Trophoblast cell (in vitro differentiated cells and primary cell): ENCODE data around the gene DPY19L1.

Source experiments
- DNase-seq, 2 donors: peaks; one replicate each; pipeline ENCODE4 v3.0.0-alpha.2; 2016
- H2AFZ ChIP-seq: 2 replicates; pipeline ENCODE4 v1.6.1; 2013; ENCODE audit warnings: low read length, moderate library complexity, mild to moderate bottlenecking; ENCODE audit not compliant: insufficient read depth, poor library complexity
- H2AK5ac ChIP-seq: 2 replicates; pipeline ENCODE4 v1.6.1; 2013; ENCODE audit warnings: mild to moderate bottlenecking, low read length
- H2BK120ac ChIP-seq: 2 replicates; pipeline ENCODE4 v1.6.1; 2013; ENCODE audit warnings: low read length, mild to moderate bottlenecking, moderate library complexity; ENCODE audit not compliant: insufficient read depth, poor library complexity
- H2BK12ac ChIP-seq: 2 replicates; pipeline ENCODE4 v1.6.1; 2013; ENCODE audit warnings: mild to moderate bottlenecking, low read length, moderate library complexity
- H2BK5ac ChIP-seq: 2 replicates; pipeline ENCODE4 v1.6.1; 2013; ENCODE audit warnings: low read length, low read depth, moderate library complexity, mild to moderate bottlenecking; ENCODE audit not compliant: poor library complexity
- H3K14ac ChIP-seq: 2 replicates; pipeline ENCODE4 v1.6.1; 2013; ENCODE audit warnings: mild to moderate bottlenecking, low read length
- H3K18ac ChIP-seq: 2 replicates; pipeline ENCODE4 v1.6.1; 2013; ENCODE audit warnings: mild to moderate bottlenecking, low read length
- H3K23ac ChIP-seq: 2 replicates; pipeline ENCODE4 v1.6.1; 2013; ENCODE audit warnings: low read length
- H3K27ac ChIP-seq: 2 replicates; pipeline ENCODE4 v1.5.1; 2013; ENCODE audit warnings: low read depth, mild to moderate bottlenecking, inconsistent platforms, low read length, moderate library complexity
- H3K27me3 ChIP-seq: 2 replicates; pipeline ENCODE4 v1.6.1; 2013; ENCODE audit warnings: inconsistent platforms, mild to moderate bottlenecking, low read length, moderate library complexity; ENCODE audit not compliant: insufficient read depth
- H3K36me3 ChIP-seq, 2 experiments: 1 replicate in 1 of 2; 2 replicates in 1 of 2; pipeline ENCODE4 v1.6.1; 2013; ENCODE audit warnings: low read length in 2 of 2, mild to moderate bottlenecking in 2 of 2, moderate library complexity in 1 of 2; ENCODE audit not compliant: insufficient read depth in 2 of 2, control insufficient read depth in 1 of 2
- H3K4ac ChIP-seq: 2 replicates; pipeline ENCODE4 v1.6.1; 2013; ENCODE audit warnings: low read depth, mild to moderate bottlenecking, low read length, moderate library complexity
- H3K4me1 ChIP-seq, 2 experiments: 1 replicate in 1 of 2; 2 replicates in 1 of 2; pipeline ENCODE4 v1.6.1; 2013; ENCODE audit warnings: low read length in 2 of 2, mild to moderate bottlenecking in 2 of 2, moderate library complexity in 1 of 2; ENCODE audit not compliant: insufficient read depth in 2 of 2, control insufficient read depth in 1 of 2
- H3K4me2 ChIP-seq: 2 replicates; pipeline ENCODE4 v1.6.1; 2013; ENCODE audit warnings: inconsistent platforms, mild to moderate bottlenecking, low read length, moderate library complexity
- H3K4me3 ChIP-seq: 2 replicates; pipeline ENCODE4 v1.5.1; 2013; ENCODE audit warnings: mild to moderate bottlenecking, low read depth, low read length, inconsistent platforms
- H3K79me1 ChIP-seq: one replicate; pipeline ENCODE4 v1.6.1; 2013; ENCODE audit warnings: low read length
- H3K79me2 ChIP-seq: 2 replicates; pipeline ENCODE4 v1.6.1; 2013; ENCODE audit warnings: low read length, mild to moderate bottlenecking; ENCODE audit not compliant: control insufficient read depth, insufficient read depth, poor library complexity
- H3K9ac ChIP-seq: 2 replicates; pipeline ENCODE4 v1.6.1; 2013; ENCODE audit warnings: mild to moderate bottlenecking, low read length
- H3K9me3 ChIP-seq: 2 replicates; pipeline ENCODE4 v1.6.1; 2013; ENCODE audit warnings: low read depth, mild to moderate bottlenecking, control low read depth, inconsistent platforms, low read length; ENCODE audit not compliant: insufficient read depth
- H4K12ac ChIP-seq: 2 replicates; pipeline ENCODE4 v1.6.1; 2013; ENCODE audit warnings: low read depth, mild to moderate bottlenecking, low read length, moderate library complexity
- H4K8ac ChIP-seq: 2 replicates; pipeline ENCODE4 v1.6.1; 2013; ENCODE audit warnings: low read depth, mild to moderate bottlenecking, low read length, moderate library complexity
- H4K91ac ChIP-seq: one replicate; pipeline ENCODE4 v1.6.1; 2013; ENCODE audit warnings: low read depth, mild to moderate bottlenecking, low read length, moderate library complexity
- WGBS: extraction: QIAGEN DNeasy Blood & Tissue Kit; methylation state at CpG from one replicate; pipeline ENCODE4 v1.1.7; 2013; ENCODE audit warnings: missing lambda C conversion rate; ENCODE audit not compliant: insufficient read length, insufficient coverage; ENCODE audit errors: extremely low coverage; 5-methylcytosine and 5-hydroxymethylcytosine counted together

DPY19L1 gene

GRCh38 chr7:35019801-35020200 is 17.5 kb downstream of the DPY19L1 start:
- Histone ChIP-seq H3K79me2 (peaks cover 7% of the 10 kb centered on the region), H2AK5ac (peak overlapping the region; percentile 79), H3K4me1 (peaks cover 6 to 12% of the 10 kb centered on the region in 2 experiments), H2BK120ac (no peak overlapping the region), H3K79me1 (peaks cover 4% of the 10 kb centered on the region), H4K8ac (no peak overlapping the region), H3K14ac (no peak overlapping the region), H4K91ac (no peak overlapping the region), H4K12ac (no peak overlapping the region), H3K36me3 (peaks cover 0 to 2% of the 10 kb centered on the region in 2 experiments), H3K4me2 (no peak overlapping the region), H3K9ac (no peak overlapping the region), H2BK12ac (no peak overlapping the region), H3K23ac (no peak overlapping the region), H3K4ac (no peak overlapping the region), H3K4me3 (no peak overlapping the region), H3K18ac (no peak overlapping the region), H2BK5ac (no peak overlapping the region), H3K9me3 (no peaks in the 10 kb centered on the region), H3K27me3 (no peaks in the 10 kb centered on the region), H2AFZ (no peak overlapping the region), H3K27ac (no peak overlapping the region)
- no CpG with 5 or more reads among the region's 3 CpGs for WGBS
- no peak for DNase-seq

GRCh38 chr7:35019179-35019729 is 18.0 kb downstream of the DPY19L1 start:
- no peak overlapping the region for H3K23ac ChIP-seq
- H3K27ac ChIP-seq = no peak overlapping the region
- H3K79me1 ChIP-seq = peaks cover under 1% of the 10 kb centered on the region
- no peak overlapping the region for H4K91ac ChIP-seq
- H3K4me2 ChIP-seq = no peak overlapping the region
- no peak overlapping the region for H3K18ac ChIP-seq
- peaks cover 0 to 2% of the 10 kb centered on the region in 2 experiments for H3K36me3 ChIP-seq
- WGBS = no CpG with 5 or more reads among the region's 2 CpGs
- H3K4me3 ChIP-seq = no peak overlapping the region
- no peak overlapping the region for H3K9ac ChIP-seq
- no peak overlapping the region for H2AK5ac ChIP-seq
- H4K12ac ChIP-seq = no peak overlapping the region
- no peak overlapping the region for H4K8ac ChIP-seq
- no peak overlapping the region for H3K14ac ChIP-seq
- peaks cover 7% of the 10 kb centered on the region for H3K79me2 ChIP-seq
- H2BK120ac ChIP-seq = no peak overlapping the region
- H2AFZ ChIP-seq = no peak overlapping the region
- H3K9me3 ChIP-seq = no peaks in the 10 kb centered on the region
- H2BK5ac ChIP-seq = no peak overlapping the region
- H3K4me1 ChIP-seq = peaks cover 3 to 11% of the 10 kb centered on the region in 2 experiments
- no peak overlapping the region for H2BK12ac ChIP-seq
- DNase-seq = no peak
- no peak overlapping the region for H3K4ac ChIP-seq
- no peaks in the 10 kb centered on the region for H3K27me3 ChIP-seq

DNA sequence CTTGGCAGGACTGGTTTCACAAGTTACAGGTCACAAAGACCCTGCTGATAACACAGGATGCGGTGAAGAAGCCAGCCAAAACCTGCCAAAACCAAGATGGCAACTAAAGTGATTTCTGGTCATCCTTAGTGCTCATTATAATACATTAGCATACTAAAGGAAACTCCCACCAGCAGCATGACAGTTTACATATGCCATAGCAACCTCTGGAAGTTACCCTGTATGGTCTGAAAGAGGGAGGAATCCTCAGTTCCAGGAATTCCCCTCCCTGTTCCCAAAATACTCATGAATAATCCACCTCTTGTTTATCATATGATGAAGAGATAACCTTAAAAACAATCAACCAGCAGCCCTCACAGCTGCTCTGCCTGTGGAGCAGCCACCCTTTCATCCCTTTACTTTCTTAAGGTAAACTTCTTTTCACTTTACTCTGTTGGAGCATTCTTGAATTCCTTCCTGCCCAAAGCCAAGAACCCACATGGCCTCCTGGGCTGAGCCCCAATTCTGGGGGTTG is 21.9 kb downstream of the DPY19L1 start:
- WGBS = no CpG with 5 or more reads among the region's 1 CpG
- H3K27ac ChIP-seq = peak overlapping the region; percentile 38

DNA sequence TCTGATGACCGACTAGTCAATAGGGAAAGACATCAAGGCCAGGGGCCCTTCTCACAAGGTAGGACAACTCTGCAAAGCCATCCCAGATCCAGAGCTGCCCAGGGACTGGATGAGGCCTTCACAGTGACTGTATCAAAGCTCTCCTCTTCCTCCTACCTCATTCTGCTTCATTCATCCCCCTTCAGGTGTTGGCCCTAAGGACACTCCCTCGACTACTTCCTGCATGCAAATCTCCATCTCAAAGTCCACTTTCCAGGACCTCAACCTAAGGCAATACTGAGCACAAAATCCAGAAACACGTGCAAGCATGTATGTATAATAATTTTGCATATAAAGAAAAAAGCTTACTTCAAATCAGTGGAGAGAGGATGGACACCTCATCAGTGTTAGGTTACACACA is 25.1 kb downstream of the DPY19L1 start:
- Histone ChIP-seq H3K18ac (no peak overlapping the region), H3K4ac (no peak overlapping the region), H3K14ac (no peak overlapping the region), H3K27me3 (no peaks in the 10 kb centered on the region), H4K8ac (no peak overlapping the region), H2AK5ac (no peak overlapping the region), H3K9ac (no peak overlapping the region), H3K79me2 (no peaks in the 10 kb centered on the region), H3K27ac (no peak overlapping the region), H3K79me1 (no peaks in the 10 kb centered on the region), H4K12ac (no peak overlapping the region), H2BK12ac (no peak overlapping the region), H3K4me2 (no peak overlapping the region), H2BK120ac (no peak overlapping the region), H3K4me3 (no peak overlapping the region), H3K4me1 (peaks cover 0 to 6% of the 10 kb centered on the region in 2 experiments), H3K9me3 (no peaks in the 10 kb centered on the region), H2BK5ac (no peak overlapping the region), H3K36me3 (peaks cover 6 to 11% of the 10 kb centered on the region in 2 experiments), H4K91ac (no peak overlapping the region), H3K23ac (no peak overlapping the region), H2AFZ (no peak overlapping the region)
- no peak for DNase-seq
- WGBS = no CpG with 5 or more reads among the region's 3 CpGs

More for the DNA sequence above, 21.9 kb downstream of the DPY19L1 start:
- H2AFZ ChIP-seq = no peak overlapping the region
- peaks cover 6 to 11% of the 10 kb centered on the region in 2 experiments for H3K36me3 ChIP-seq
- no peaks in the 10 kb centered on the region for H3K79me2 ChIP-seq
- no peak overlapping the region for H3K4ac ChIP-seq
- H3K4me2 ChIP-seq = no peak overlapping the region
- H2BK12ac ChIP-seq = no peak overlapping the region
- no peak overlapping the region for H4K12ac ChIP-seq
- no peak overlapping the region for H3K4me3 ChIP-seq
- no peak overlapping the region for H3K14ac ChIP-seq
- H3K18ac ChIP-seq = no peak overlapping the region
- H4K91ac ChIP-seq = no peak overlapping the region
- H3K79me1 ChIP-seq = no peaks in the 10 kb centered on the region
- no peak overlapping the region for H3K9ac ChIP-seq
- no peaks in the 10 kb centered on the region for H3K27me3 ChIP-seq
- H4K8ac ChIP-seq = no peak overlapping the region
- no peak overlapping the region for H2BK5ac ChIP-seq
- no peaks in the 10 kb centered on the region for H3K9me3 ChIP-seq
- H2BK120ac ChIP-seq = no peak overlapping the region
- H2AK5ac ChIP-seq = no peak overlapping the region
- peak; percentile 57 to 60 for DNase-seq
- H3K23ac ChIP-seq = no peak overlapping the region
- peaks cover 0 to 7% of the 10 kb centered on the region in 2 experiments for H3K4me1 ChIP-seq
